ENCODE data around the gene CYB5A. TPM values are rescaled to one million over a fixed set of nuclear protein-coding genes. Genes with fewer than 3 reads are reported as not detected.

Gene CYB5A
- total RNA-seq, 1 donor from 2014 or later: 101 TPM

DNA sequence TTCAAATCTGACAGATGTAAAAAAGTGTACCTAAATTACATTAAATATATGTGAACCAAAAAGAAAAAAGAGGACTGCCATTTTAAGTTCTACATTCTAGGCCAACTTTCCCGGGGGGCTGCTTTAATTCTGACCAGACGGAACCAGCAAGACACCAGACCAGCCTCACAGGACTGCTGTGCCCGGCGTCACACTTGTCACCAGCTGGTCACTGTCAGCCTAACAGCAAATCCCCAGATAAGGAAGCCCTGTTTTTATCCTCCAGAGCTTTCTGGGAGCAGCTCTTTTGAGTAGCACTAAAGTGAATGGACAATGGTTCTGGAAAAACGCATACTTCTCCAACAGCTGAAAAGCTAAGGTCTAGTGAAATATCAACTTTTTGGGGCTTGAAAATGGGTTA, 35.6 kb downstream of the CYB5A start:
- DNase-seq (no peak), ATAC-seq (ENCODE audit: poor library complexity) (peak; percentile 85)
- intact Hi-C loops (cut with DNase I): no loop called here

DNA sequence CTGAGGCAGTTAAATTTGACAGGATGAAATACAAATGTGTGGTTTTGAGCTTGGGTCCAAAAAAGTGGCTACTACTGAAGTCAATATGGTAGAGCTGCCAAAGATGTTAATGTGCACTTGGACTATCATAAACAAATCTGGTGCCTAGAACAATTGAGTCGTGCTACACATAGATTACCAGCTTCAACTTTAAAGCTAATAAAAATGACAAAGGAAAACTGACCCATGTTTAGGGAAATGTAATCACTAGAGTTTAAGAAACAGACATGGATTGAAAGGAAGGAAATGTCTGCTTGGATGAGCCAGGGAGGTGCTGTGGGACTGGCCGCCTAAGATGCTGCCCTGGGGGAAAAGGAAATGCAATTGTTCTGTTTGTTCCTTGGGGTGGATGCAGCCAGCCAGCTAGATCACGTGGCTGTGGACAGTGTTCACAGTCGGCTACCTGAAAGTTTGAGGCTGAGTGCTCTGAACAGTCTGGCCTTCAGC, 36.6 kb downstream of the CYB5A start:
- intact Hi-C loops (cut with DNase I): no loop called here
- DNase-seq: no peak
- ATAC-seq (ENCODE audit: poor library complexity): peak; percentile 31

DNA sequence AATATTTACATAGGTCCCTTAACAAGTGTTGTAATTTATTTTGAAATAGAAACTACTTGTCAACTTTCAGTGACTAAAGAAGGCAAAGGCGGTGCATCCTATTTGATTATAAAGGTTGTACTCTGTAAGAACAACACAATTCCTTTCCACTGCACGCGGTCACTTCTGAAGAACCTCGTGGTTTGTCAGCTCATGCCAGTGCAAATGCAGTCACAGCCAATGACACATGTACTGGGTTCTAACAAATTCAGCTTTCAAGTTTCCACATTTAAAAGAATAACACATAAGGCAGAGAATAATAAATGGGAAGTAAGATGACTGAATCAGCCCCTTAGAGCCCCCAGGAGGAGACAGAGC, 39.7 kb downstream of the CYB5A start:
- ATAC-seq (ENCODE audit: poor library complexity) (no peak), DNase-seq (no peak)
- intact Hi-C loops (cut with DNase I): no loop called here

DNA sequence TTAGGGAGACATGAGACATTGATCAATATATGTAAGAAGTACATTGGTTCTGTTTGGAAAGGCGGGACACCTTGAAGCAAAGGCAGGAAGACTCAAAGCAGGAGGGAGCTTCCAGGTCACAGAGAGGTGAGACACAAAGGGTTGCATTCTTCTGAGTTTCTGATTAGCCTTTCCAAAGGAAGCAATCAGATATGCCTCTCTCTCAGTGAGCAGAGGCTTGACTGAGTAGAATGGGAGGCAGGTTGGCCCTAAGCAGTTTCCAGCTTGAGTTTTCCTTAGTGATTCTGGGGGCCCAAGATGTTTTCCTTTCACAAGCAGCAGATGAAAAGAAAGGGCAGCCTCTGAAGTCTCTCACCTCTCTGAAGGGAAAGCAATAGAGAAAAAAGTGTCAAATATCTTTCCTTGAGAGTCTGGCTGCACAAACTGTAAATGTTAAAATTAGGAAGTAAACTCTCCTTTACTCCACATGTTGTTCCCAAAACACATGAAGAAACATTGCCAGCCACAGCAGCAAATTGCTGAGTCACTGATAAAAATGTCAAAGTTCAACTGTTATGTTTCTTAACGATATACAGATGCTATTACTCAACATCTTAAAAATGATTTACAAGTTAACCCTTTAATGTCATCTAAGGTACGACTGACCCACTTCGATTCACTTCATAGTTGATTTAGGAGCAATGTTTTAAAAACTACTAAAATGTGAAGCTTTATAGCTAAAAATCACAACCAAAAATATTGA, 40.3 kb downstream of the CYB5A start:
- DNase-seq (no peak), ATAC-seq (ENCODE audit: poor library complexity) (peak; percentile 55)
- intact Hi-C loops (cut with DNase I): no loop called here

DNA sequence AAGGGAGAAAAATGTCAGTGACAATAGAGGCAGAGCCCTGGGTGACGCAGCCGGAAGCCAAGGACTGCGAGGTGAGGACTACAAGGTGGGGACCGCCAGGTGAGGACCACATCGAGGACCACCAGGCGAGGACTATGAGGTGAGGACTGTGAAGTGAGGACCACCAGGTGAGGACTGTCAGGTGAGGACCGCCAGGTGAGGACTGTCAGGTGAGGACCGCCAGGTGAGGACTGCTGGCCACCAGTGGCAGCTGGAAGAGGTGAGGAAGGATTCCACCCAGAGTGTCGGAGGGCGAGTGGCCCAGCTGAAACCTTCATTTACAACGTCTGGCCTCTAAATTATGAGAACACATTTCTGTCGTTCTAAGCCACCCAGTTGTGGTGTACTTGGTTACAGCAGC, 41.6 kb downstream of the CYB5A start:
- DNase-seq: no peak
- no peak for ATAC-seq (ENCODE audit: poor library complexity)
- intact Hi-C loops (cut with DNase I): no loop called here

DNA sequence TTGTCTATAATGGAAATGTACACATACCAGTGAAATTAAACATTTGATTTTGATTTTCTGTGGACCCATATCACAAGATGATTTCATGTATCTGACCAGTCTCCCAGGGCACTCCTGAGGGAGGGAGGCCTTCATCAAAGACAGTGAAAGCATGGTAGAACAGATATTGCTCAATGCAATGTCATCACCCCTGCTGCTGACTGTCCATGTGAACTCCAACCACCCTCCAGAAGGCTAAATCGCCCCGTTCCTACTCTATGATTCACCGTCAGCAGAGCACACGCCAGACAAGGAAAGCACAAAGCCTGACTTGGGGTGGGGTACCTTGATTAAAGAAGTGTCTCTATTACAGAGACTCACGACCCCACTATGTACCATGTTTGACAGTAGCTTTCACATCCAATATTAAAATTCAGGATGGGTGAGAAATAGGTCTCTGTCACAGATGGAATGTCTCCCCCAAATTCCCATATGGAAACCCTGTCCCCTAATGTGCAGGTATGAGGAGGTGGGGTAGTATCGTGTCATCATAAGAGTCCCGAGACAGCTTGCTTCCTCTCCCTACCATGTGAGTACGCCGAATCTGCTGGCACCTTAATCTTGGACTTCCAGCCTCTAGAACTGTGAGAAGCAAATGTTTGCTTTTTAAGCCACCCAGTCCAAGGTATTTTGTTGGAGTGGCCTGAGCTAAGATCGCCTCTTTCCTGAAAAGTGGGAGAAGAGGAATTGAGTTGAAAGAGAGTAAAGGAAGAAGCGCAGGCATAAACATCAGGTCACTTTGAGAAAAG, 42.4 kb downstream of the CYB5A start:
- intact Hi-C loops (cut with DNase I): no loop called here
- ATAC-seq (ENCODE audit: poor library complexity): peak; percentile 10
- no peak for DNase-seq

DNA sequence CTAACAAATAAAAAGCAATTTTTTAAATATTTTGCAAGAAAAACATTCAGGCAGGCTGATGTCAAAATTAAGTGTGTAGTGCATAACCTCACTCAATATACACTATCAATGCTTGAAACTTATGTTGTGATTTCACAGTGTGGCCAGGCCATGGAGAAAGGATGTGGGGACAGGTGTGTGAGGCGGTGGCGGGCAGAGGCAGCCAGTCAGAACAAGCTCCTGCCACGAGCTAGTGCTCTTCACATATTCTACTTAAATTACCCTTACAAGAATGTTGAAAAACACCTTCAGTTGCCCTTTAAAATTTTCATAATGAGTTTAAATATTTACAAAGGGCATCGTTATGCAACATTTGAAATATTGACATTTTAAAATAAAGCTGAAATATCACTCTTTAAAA, 43.2 kb downstream of the CYB5A start:
- DNase-seq (no peak), ATAC-seq (ENCODE audit: poor library complexity) (no peak)
- intact Hi-C loops (cut with DNase I): no loop called here

DNA sequence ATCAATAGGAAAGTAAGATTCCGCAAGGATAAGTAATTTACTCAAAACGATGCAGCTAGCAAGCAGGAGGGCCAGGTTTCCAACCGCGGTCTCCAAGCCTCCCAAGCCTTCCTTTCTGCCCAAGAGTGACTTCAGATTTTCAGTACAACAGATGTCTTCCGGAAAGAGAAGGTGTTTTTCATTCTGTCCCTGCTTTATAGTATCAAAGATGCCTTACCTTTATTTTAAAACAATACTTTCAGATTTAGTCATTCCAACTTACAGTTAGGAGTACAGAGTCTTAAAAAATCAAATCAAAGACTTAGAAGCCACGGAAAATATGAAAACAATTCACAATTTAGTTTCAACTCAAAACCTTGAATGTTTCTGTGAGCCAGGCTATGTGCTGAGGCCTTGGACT, 43.6 kb downstream of the CYB5A start:
- no peak for ATAC-seq (ENCODE audit: poor library complexity)
- intact Hi-C loops (cut with DNase I): no loop called here

DNA sequence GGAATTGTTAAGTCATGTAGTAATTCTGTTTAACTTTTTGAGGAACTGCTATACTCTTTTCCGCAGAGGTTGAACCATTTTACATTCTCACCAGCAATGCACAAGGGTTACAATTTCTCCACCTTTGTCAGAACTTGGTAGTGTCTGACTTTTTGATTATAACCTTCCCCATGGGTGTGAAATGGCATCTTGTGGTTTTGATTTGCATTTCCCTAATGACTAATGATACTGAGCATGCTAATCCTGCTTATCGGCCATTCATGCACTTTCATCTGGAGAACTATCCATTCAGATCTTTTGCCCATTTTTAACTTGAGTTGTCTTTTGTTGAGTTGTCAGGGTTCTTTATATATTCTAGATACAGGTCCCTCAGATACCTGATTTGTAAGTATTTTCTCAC, 47.2 kb downstream of the CYB5A start:
- ATAC-seq (ENCODE audit: poor library complexity) (no peak), DNase-seq (no peak)
- intact Hi-C loops (cut with DNase I): no loop called here

More for the DNA sequence above, 43.6 kb downstream of the CYB5A start:
- no peak for DNase-seq

DNA sequence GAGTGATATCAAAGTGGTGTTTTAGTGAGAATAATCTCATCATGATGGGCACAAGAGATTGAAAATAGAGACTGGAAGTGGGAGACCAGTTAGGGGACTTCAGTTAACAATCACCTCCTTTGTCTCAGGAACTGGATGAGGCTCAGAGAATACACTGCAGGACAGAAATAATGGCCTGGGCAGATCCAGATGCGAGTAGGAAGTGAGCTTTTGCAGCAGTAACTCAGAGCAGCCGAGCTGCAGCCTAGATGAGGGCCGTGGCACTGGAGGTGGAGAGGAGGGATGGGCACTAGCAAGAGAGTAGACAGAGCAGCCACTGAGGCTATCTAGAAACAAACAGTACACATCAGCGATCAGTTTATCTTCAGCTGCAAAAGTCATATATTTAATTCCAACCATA, 48.6 kb downstream of the CYB5A start:
- no peak for DNase-seq
- no peak for ATAC-seq (ENCODE audit: poor library complexity)
- intact Hi-C loops (cut with DNase I): no loop called here

DNA sequence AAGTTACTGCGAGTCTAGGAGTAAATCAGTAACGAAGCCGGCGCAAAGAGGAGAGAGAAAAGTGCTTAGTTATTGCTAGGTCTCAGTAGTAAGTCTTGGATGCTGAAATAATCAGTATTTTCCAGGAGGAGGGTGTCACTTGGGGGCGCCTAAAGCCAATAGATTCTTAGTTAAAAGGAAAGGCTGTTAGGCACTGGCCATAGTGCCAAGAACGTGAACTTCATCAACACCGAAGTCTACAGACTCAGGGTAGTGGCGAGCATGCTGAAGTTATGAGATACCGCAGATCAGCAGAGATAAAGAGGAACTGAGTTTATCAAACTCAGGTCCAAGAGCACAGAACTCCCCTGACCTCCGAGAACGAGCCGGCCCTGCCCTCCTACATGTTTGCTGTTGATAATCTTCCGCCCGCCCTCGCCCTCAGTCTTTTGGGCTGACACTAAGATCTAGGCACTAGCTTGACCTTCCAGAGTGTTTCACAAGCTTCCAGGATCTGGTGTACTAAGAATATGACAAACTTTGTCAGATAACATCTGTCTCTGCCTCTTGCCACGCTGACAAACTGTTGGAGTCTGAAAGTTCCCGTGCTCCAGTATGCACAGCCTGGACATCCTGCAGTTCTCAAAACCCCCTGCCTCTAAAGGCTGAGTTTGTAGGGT, 49.2 kb downstream of the CYB5A start:
- DNase-seq (peak; percentile 44), ATAC-seq (ENCODE audit: poor library complexity) (peak; percentile 94)
- intact Hi-C loops (cut with DNase I): no loop called here

DNA sequence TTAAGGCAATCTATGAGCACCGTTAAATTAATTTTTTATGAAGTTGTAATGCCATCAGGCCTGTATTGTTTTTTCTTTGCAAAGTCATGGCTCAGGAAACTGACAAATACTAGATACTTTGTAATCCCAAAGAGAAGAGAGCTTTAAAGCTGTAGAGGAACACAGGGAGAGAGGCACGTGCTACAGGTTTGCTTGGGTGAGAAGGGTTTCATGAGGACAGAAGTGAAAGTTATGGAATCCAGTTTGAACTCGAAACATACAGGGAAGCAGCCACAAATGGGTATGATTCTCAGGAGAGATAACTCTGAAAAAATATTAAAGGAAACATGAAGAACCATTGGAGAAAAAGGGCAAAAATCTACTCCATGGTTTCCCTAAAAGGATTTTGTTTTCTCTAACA, 49.8 kb downstream of the CYB5A start:
- DNase-seq (no peak), ATAC-seq (ENCODE audit: poor library complexity) (no peak)
- intact Hi-C loops (cut with DNase I): loop anchor here (2.0 kb wide), 1 partner anchor 101 kb away; no protein-coding TSS in a partner anchor

DNA sequence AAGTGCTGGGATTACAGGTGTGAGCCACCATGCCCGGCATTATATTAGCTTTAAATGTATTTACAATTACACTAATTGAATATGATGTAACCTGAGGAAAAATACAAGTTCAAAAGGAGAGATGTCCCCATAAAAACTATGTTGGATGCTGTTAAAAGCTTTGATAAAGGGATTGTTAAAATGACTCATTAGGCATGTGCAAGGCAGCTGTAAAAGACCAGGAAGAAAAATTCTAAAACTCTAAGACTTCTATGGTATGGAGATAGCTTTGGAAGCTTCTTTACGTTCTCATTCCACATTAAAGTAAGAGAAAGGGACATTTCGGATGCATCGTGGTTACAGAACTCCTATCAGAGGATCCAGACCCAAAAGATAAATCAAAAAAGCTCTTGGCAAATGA, 50.3 kb downstream of the CYB5A start:
- ATAC-seq (ENCODE audit: poor library complexity) (no peak), DNase-seq (no peak)
- intact Hi-C loops (cut with DNase I): loop anchor here (2.0 kb wide), 1 partner anchor 101 kb away; no protein-coding TSS in a partner anchor

DNA sequence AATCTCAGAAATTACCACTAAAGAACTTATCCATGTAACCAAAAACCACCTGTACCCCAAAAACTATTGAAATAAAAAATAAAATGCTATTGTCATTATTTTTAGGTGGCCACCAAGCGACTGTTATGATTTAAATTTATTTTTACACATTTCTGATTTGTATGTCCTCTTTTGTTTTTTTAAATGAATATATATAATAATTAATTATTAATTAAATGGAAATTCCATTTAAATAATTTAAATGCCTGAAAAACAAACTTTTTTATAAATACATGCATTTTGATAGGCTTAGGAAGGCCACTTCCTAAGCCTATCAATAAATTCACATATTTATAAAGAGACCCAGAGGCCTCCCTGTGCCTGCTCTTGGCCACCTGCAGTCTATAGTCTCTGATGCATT, 52.2 kb downstream of the CYB5A start:
- ATAC-seq (ENCODE audit: poor library complexity): no peak
- intact Hi-C loops (cut with DNase I): no loop called here

DNA sequence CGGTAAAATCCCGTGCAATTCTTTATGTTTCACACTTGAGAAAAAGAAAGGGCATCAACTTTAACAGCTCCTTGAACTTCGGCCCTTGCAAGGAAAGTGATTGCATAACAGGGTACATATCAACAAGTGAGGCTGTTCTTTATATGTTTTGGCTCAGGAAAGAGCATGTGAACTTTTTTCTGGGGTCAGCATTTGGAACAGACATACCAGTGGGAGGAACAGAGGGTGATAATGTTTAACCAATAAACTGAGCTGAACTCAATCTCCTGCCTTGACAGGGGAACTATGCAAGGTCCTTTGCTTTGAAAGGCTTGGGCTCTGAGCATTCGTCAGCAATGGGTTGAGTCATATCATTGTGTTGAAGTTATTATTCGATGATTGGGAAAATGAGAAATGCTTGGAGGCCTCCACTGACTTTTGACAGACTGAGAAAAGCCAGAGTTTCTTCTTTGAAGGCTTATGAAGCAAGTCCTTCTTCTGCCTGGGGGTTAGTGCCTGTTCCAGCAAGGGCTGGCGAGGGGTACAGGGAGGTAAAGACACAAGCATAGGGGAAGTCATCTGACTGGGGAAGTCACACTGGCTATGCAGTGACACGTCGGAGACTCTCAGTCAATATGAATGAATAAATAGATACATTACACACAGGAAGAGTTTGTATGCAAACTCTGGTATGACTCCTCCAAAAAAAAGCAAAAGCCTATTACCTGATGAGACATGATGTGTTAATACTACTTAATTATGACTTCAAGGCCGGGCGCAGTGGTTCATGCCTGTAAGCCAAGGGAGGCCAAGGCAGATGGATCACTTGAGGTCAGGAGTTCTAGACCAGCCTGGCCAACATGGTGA, 57.2 kb downstream of the CYB5A start:
- DNase-seq: no peak
- peak; percentile 90 for ATAC-seq (ENCODE audit: poor library complexity)
- intact Hi-C loops (cut with DNase I): no loop called here

More for the DNA sequence above, 52.2 kb downstream of the CYB5A start:
- no peak for DNase-seq

DNA sequence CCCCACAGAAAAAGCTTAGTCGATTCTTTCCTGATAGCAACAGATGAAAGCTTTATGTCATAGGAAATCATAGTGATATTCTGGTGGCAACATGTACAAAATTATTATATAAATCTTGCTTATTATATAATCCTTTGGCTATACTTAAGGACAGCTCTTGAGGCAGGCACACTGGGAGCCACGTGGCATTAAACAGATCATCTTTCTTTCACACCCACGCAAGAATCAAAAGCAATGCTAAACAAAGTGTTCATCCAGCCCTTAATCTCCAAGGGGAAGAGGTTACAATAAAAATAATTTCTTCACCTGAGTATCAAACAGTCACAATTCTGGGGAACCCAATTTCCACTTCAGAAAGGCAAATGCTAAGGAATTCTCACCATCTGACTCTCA, 57.8 kb downstream of the CYB5A start:
- ATAC-seq (ENCODE audit: poor library complexity) (peak; percentile 32), DNase-seq (no peak)
- intact Hi-C loops (cut with DNase I): no loop called here

DNA sequence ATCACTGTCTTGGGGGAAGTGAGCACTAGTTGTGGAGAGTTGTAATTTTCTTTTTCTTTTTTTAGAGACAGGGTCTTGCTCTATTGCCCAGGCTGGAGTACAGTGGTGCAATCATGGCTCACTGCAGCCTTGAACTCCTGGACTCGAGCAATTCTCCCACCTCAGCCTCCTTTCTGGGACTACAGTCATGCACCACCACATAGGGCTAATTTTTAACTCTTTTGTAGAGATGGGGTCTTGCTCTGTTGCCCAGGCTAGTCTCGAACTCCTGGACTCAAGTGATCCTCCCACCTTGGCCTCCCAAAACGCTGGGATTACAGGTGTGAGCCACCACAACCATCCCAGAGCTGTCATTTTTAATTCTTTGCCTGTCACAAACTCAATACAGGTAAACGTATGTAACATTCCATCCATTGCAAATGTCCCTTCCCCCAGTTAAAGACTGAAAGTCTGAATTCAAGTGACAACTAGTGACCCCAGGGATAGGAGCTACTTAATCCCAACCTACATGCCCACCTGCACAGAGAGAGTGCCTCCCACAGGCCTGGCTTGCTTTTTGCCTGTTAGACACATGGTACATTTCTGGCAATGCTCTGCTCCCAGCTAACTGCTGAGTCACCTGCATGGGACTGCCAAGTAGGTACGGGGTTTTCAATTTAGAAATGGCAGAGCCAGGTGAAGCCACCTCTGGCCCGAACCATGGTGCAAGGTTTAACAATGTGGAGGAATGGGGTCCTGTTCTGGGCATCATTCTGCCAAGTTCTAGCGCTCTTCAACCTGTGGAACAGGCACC, 60.6 kb downstream of the CYB5A start:
- intact Hi-C loops (cut with DNase I): no loop called here
- DNase-seq: no peak
- ATAC-seq (ENCODE audit: poor library complexity): no peak

DNA sequence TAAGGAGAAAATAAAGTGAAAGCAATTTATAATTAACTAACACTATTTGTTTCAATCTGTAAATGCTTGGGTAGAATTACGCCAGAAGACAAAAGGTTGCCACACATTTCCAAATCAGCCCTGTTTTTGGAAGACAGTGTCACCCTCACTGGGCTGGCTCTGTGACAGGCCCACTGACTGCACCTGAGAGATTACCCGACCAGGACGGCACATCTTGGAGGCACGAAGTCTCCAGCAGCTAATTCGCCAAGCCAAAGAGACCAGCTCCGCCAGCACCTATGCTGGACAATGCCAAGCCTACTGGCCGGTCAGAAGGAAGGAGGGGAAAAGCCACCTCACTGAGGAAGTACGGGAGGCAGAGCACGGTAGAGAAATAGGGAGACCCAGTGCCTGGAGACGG, 61.9 kb downstream of the CYB5A start:
- intact Hi-C loops (cut with DNase I): no loop called here
- ATAC-seq (ENCODE audit: poor library complexity): no peak
- no peak for DNase-seq

Measured in Right ventricle myocardium superior (tissue), 1 donor.